ENCODE data around the gene FBXW4.

The FBXW4 gene, protein sequence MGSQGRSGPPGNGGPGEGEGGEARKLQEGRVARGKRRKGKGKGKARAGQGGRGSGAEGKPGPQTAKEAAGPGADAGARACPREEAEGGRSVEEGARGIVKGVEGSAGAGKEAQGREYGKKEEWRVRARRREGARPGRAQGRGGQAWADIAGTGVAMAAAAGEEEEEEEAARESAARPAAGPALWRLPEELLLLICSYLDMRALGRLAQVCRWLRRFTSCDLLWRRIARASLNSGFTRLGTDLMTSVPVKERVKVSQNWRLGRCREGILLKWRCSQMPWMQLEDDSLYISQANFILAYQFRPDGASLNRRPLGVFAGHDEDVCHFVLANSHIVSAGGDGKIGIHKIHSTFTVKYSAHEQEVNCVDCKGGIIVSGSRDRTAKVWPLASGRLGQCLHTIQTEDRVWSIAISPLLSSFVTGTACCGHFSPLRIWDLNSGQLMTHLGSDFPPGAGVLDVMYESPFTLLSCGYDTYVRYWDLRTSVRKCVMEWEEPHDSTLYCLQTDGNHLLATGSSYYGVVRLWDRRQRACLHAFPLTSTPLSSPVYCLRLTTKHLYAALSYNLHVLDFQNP

DNA sequence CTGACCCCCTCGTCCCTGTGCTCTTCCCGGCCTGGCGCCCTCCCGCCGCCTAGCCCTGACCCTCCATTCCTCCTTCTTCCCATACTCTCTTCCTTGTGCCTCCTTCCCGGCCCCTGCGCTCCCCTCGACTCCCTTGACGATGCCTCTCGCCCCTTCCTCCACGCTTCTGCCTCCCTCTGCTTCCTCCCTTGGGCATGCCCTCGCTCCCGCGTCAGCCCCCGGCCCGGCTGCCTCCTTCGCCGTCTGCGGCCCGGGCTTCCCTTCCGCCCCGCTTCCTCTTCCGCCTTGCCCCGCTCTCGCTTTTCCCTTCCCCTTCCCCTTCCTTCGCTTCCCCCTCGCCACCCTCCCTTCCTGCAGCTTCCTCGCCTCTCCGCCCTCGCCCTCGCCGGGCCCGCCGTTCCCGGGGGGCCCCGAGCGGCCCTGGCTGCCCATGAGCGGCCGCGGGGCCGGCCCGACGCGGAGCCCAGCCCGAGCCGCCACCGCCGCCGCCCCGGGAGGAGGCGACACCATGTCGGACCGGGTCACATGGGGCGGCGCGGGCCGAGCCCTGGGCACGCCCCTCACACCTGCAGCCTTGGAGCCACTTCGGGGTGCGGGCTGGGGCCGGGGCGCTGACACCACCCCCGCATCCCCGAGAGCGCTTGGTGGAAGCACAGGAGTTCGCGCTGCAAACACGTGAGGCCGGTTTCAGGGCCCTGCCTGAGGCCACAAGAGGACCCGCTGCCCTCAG is at the start of gene FBXW4:
Gene FBXW4 (minus strand): TSS at position 497 of the 730 bp plus-strand sequence. CDS start 65 bp downstream, at position 432.
- DNase-seq: peak in 1 of 2 experiments; percentile 42

DNA sequence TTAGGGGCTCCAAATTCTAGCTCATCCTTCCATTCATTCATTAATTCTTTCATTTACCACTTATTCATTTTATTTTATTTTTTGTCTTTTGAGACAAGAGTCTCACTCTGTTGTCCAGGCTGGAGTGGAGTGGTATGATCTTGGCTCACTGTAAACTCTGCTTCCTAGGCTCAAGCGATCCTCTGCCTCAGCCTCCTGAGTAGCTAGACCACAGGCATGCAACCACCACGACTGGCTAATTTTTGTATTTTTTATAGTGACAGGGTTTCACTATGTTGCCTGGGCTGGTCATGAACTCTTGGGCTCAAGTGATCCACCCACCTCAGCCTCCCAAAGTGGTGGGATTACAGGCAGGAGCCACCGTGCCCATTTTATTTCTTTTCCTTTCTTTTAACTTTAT is 49.3 kb upstream of the FBXW4 start:
- no peak for DNase-seq

DNA sequence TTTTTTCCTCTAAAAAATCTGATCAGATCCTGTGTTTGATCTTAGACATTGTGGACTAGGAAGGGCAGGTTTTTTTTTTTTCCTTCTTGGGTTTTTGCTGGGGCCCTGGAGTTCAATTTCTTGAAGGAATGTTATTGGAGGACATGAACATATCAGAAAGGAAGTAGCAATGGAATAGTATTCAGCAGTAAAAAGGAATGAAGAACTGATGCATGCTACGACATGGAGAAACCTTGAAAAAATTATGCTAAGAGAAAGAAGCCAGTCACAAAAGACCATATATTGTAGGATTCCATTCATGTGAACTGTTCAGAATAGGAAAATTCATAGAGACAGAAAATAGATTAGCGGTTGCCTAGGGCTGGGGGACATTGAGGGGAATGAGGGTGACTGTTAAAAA is 47.0 kb upstream of the FBXW4 start:
- no peak for DNase-seq

DNA sequence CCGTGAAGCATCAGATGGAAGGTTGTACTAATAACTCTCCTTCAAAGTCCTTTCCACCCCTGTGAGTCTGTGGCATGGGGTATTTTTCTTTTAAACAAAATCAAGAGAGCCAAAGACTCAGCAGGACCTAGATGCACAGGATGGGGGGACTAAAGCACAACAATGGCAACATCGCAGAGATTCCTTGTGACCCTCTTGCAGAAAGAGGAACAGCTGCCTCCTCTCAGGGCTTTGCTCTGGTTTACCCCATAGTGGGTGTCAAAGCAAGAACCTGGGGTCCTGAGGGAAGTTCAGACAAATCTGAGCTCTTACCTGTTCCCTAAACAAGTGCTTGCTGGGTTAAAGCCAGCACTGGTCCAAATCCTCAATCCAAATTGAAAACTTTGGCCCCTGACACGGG is 41.7 kb upstream of the FBXW4 start:
- DNase-seq: no peak

DNA sequence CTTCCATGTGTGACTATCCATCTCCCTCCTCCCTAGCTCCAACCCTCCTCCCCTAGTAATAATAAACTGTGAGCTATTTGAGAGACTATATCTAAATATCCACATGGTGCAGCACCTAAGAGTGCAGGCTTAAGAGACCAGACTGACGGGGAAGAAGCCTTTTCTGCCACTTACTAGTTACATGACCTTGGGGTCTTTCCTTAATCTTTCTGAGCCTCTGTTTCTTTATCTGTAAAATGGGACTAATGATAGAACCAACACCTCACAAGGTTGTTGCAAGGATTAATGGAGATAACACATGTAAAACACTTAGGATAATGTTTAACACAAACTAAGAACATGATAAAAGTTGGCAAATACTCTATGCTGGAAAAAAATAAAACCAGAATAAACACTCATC is 37.1 kb upstream of the FBXW4 start:
- DNase-seq: no peak

DNA sequence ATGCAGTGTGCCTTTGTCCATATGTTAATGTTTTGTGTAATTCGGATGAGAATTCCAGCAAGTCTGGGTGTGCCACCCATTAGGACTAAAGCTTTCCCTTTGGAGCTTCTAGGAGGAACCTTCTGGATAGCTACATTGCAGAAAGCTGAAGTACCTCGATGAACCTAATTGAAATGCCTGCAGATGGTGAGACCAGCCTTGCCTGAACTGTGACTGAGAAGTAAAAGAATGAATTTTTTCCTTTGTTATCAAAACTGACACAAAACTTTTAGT is 31.1 kb upstream of the FBXW4 start:
- no peak for DNase-seq

DNA sequence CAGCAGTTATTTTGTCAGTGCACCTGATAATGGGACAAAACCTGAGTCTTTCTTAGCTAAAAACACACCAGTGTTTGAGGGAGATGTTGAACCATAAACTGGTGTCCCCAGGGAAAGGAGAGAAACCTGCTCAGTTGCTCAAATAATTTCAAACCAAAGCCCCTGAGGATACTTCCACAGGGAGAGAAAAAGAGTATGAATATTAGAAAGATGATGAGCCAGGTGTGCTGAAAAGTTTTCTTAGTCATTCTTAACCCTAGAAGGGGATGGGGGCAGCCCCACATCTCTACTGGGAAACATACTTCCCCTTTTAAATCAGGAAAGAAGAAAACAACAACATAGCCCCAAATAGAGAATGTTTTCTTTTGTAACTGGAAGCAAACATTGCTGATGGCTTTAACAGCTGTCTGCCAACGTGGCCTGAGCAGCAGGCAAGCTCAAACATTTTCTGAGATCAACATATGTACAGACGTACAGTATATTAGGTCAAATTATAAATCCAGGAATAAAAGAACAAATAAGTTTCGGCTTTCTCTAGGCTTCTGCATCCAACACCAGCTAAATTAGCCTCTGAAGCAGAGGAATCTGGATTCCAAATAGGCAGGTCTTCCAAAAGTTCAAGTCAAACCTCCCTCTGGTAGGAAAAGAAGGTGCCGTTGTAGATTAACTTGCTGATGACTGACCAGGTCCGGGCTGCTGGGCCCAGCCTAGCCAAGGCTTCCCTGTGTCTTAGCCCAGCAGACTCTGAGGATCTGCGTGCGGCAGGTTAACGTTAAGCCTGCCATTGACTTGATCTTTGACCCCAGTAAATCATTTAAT is 30.5 kb upstream of the FBXW4 start:
- DNase-seq: no peak

DNA sequence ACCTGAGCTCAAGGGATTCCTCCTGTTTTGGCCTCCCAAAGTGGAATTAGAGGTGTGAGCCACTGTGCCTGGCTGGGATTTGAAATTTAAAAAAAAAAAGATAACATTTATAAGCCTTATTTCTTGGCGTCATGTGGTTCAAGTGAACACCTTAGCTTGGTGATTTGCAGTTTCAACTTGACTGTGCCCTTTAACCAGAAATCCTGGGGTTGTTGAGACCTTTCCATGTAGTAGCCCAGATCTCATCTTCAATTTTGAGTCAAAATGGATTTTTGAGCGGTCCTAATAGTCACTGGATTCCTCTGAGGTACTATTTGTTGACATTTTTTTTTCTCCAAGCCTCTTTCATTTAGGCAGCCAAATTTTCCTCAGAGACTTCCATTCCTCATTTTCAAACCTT is 29.5 kb upstream of the FBXW4 start:
- DNase-seq: no peak

DNA sequence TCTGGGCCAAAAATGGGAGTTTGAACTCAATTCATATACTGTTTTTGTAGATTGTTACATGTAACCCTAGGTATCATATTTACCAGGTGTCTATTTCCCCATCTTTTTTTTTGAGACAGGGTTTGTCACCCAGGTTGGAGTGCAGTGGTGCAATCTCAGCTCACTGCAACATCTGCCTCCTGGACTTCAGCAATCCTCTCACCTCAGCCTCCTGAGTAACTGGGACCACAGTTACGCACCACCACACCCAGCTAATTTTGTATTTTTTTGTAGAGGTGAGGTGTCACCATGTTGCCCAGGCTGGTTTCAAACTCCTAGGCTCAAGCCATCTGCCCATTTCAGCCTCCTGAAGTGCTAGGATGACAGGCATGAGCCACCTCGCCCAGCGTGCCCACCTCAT is 28.2 kb upstream of the FBXW4 start:
- no peak for DNase-seq

DNA sequence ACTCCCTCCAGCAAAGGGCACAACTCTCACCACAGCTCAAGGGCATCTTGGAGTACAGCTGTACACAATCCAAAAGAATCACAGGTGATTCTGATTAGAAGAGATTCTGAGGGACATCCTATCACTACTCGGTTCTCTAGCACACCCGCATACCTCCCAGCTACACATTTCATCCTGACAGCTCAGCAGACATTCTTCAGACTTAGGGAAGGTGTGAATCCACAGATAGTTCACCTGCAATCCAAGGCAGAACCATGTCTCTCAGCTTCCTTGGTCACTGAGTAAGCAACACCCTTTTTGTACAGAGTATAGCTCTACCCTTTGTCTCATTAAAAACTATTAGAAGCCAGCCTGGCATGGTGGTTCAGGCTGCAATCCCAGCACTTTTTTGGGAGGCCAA is 26.8 kb upstream of the FBXW4 start:
- no peak for DNase-seq

DNA sequence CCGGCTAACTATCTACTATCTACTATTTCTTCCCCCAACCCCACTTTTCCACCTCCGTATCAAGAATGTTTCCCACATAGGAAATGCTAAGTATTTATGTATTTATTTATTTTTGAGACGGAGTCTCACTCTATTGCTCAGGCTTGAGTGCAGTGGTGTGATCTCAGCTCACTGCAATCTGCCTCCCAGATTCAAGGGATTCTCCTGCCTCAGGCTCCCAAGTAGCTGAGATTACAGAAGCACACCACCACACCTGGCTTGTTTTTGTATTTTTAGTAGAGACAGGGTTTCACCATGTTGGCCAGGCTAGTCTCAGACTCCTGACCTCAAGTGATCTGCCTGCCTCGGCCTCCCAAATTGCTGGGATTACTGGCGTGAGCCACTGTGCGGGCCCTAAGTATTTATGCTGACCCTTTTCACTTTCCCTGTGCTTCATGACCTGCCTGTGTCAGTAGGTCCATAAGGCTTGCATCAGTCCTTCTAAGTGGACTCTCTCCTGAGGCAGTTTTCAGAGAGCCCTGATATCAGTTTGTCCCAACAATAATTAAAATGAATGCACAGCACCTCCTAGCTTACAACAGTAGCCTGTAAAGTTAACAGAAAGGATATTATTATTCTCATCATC is 25.7 kb upstream of the FBXW4 start:
- no peak for DNase-seq

DNA sequence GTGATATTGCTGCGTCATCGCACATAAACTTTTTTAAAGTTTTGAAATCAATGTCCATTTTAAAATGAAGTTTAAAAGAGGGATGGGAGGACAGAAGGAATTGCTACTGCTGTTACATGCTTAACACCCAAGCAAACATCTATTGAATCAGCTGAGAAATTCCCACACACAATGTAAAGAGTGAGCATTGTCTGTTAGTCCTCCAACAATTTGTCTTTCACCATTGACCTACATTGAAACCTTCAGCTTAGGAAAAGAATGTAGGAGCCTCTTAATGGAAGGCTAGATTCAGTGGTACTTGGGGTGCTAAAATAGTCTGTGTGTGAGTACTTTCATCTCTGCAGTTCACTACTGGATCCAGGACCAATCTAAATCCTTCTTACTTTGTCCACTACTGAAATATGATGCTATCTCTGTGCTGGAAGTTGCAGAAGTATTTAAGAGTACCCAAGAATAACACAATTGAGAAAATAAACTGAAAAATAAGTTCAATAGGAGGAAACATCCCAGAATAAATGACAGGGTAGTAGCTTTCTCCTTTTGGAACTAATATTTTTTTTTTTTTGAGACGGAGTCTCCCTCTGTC is 23.8 kb upstream of the FBXW4 start:
- DNase-seq: no peak

DNA sequence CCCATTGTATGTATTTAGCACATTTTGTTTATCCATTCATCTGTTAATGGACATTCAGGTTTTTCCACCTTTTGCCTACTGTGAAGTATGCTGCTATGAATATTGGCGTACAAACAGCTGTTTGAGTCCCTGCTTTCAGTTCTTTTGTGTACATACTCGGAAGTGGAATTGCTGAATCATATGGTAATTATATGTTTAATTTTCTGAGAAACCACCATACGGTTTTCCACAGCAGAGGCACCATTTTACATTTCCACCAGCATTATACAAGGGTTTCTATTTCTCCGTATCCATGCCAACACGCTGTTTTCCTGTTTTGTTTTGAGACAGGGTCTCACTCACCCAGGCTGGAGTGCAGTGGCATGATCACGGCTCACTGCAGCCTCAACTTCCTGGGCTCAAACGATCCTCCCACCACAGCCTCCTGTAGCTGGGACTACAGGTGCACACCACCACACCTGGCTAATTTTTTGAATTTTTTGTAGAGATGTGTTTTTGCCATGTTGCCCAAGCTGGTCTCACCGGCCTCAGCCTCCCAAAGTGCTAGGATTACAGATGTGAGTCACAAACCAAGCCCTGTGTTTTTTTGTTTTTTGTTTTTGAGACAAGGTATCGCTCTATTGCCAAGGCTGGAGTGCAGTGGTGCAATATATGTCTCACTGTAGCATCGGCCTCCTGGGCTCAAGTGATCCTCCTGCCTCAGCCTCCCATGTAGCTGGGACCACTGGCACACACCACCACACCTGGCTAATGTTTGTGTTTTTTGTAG is 22.1 kb upstream of the FBXW4 start:
- peak; percentile 30 to 51 for DNase-seq

DNA sequence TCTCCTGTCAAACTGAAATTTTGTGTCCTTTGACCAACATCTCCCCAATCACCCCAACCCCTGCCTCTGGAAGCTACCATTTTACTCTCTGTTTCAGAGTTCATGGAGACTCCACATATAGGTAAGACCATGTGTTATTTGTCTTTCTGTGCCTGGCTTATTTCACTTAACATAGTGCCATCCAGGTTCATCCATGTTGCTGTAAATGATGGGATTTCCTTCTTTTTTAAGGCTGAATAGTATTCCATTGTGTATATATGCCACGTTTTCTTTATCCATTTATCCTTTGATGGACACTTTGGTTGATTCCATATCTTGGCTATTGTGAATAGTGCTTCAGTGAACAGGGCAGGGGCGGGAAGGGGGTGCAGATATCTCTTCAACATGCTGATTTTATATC is 18.0 kb upstream of the FBXW4 start:
- DNase-seq: no peak

DNA sequence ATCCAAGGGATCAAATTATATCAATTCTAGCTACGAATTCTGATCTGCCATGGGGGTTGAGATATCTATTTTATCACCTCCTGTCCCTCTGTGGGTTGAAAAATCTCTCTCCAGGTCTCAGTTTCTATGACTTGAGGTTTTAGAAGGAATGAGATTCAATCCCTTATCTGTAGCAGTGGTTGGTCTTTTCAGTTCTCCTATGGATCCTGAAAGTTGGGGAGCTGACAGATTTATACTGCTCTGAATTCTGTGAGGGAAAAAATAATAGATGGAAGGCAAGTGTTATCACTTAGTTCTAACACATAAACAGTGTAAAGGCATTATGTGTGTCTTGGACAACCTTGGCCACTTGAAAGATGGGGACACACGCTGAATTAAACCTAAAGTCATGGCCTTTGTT is 15.8 kb upstream of the FBXW4 start:
- no peak for DNase-seq

DNA sequence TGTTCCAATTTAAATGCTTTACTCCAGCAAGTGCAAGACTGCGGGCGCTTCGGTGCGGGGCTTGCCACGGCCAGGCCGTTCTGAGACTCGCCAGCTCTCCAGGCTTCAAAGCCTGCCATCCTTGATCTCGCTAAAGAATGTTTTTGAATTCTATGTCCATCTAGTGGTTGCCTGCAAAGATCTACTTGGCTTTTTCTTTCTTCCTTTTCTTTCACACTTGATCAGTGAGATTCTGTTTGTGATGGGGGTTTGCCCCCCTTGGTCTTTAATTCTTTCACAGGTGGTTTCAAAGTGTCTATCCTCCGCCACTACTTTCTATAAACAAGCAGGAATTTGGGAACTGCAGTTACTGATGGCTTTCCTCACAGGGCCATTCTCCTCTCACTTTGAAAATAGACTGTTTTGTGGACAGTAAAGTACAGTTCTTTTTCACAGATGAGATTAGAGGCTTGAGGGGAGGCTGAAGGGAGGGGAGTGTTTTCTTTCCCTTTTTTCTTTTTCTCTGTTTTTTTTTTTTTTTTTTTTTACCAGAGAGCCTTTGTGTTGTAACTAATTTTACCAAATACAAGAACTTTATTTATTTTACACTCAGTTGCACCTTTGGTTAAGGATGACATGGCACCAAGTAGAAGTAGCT is 15.2 kb upstream of the FBXW4 start:
- no peak for DNase-seq

DNA sequence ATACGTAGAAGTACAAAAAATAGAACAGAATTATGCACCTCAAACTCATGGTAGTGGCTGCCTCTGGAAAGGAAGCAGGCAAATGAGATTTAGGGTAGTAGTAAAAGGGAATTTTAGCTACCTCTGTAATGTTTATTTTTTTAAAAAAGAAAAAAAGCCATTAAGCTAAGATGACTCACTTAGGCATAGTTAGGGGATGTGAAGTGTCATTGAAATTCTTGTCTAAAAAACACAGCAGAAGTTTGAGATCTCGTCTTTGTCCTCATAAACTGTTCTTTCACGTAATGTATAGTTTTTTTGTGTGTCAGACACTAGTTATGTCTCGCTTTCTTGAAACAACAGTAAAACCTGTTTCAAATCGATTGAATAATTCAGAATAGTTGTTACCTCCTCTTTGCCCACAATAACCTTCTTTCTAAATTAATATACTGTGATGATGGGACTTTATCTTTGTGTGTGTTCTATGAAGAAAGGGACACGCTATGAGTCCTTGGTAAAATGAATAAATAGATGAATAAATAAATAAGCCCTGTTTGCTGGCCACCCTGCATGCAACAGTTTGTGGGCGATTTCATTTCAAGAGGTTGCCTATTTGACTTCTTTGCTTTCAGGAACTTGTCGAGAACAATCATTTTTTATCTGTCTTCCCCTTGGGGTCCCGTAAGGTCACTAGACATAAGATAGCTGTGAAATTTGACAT is 14.5 kb upstream of the FBXW4 start:
- no peak for DNase-seq

DNA sequence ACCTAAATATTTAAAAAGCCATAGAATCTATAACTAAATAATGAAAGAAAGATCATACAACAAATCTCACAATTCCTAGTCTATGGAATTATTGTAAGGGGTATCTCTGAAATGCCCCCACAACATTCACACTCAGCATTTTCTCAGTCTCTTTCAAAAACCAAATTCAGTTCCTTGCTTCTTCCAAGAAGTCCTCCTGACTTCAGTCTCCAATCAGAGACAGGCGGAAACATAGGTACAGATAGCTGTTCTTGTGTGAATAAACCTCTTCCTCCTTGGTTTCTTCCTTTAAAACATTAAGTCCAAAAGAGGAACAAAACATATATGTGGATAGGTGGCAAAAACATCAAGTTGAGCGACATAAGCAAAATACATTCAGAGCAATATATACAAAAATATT is 13.9 kb upstream of the FBXW4 start:
- DNase-seq: no peak

DNA sequence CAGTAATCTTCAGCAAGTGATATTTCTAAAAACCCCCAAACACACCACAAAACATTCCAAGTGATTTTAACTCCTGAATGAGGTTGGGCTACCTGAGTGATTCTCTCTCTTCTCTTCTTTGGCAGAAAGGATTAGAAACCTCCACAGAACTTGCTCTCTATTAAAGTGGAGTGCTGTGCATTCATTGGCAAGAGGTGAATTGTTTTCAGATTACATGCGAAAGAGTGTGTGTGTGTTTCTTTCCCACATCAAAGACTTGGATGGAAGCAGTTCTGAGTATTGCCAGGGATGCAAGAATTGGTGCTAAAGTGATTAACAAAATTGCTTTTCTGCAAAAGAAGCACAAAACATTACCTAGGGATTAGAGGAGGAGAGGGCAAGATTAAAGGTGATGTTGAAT is 13.1 kb upstream of the FBXW4 start:
- no peak for DNase-seq

DNA sequence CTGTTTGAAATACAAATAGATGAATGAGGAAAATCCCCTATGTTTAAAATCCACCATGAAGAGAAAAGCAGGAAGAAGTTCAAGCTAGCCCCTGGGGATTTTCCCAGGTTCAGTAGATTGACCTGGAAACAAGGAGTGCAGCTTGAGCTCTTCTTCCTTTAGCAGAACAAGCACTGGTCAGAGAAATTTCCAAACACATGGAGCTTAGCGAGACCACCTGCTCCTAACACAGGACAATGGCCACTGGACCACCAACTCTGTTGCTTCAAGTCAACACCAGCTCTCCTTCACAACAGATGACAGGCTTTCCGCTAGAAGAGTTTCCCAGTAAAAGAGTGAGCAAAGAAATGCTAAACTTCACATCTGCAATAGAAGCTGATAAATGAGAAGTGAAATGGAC is 9.4 kb upstream of the FBXW4 start:
- no peak for DNase-seq

DNA sequence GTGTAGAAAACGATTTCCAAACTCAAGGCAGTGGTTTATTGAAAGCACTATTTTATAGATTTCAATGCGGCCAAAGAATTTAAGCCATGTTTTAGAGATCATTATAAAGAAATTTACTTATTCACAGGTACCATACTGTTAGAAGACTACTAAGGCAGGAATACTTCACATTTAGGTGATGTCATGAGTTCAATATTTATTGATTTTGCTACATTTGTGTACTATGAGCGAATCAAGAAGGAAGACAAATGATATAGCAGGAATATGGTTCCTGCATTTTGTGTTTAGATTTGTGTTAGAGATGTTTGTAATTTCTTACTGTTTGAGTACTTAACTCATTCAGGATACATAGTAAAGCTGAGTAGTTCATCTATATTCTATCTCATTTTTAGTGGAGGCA is 1.7 kb upstream of the FBXW4 start:
- no peak for DNase-seq
